K562 (cell line): Measurements from ENCODE around the gene EDDM13. TPM values are rescaled to one million over a fixed set of nuclear protein-coding genes. Genes with fewer than 3 reads are reported as not detected.
A peak's percentile ranks its signal among the peaks of the same experiment; 100 is the strongest.

Experiments
- ARID1B ChIP-seq: fragments of 450-650 bp; IDR thresholded peaks from 2 replicates; pipeline ENCODE4 v1.6.1; 2016; ENCODE audit warnings: antibody characterized with exemption, mild to moderate bottlenecking, inconsistent platforms
- ETV5 ChIP-seq: sonication (generic); formaldehyde crosslinking; IDR thresholded peaks from 2 replicates; pipeline ENCODE4 v1.4.0; 2020; ENCODE audit warnings: low read depth, mild to moderate bottlenecking, missing genetic modification reagents
- FOSL1 ChIP-seq: fragments of 200-800 bp; sonication (Bioruptor generic); conservative IDR thresholded peaks from 2 replicates; pipeline ENCODE4 v1.6.1; 2016; ENCODE audit warnings: missing genetic modification characterization, missing compliant biosample characterization
- GABPB1 ChIP-seq: sonication (generic); formaldehyde crosslinking; IDR thresholded peaks from 2 replicates; pipeline ENCODE4 v1.8.0; 2022; ENCODE audit warnings: mild to moderate bottlenecking, missing genetic modification reagents
- GMEB1 ChIP-seq: fragments of 250-450 bp; sonication (Bioruptor Pico); IDR thresholded peaks from 2 replicates; pipeline ENCODE4 v1.4.0; 2020; ENCODE audit warnings: mild to moderate bottlenecking
- JUNB ChIP-seq: fragments of 450-650 bp; formaldehyde crosslinking; conservative IDR thresholded peaks from 2 replicates; pipeline ENCODE4 v1.4.0; 2020; ENCODE audit warnings: mild to moderate bottlenecking
- MAZ ChIP-seq, 2 experiments: fragments of 450-650 bp in 1 of 2; sonication (generic) in 1 of 2; formaldehyde crosslinking; IDR thresholded peaks in 1 of 2; conservative IDR thresholded peaks in 1 of 2; 2 replicates each; pipeline versions ENCODE4 v1.4.0 to v1.5.0; 2020; ENCODE audit warnings: mild to moderate bottlenecking in 1 of 2, missing genetic modification reagents in 1 of 2
- NBN ChIP-seq: fragments of 450-650 bp; IDR thresholded peaks from 2 replicates; pipeline ENCODE4 v1.6.1; 2016; ENCODE audit warnings: low read depth, mild to moderate bottlenecking
- SAP30 ChIP-seq: fragments of 200-600 bp; sonication (generic); IDR thresholded peaks from 2 replicates; pipeline ENCODE4 v1.6.1; 2012; ENCODE audit warnings: borderline replicate concordance, low read depth, mild to moderate bottlenecking, moderate library complexity, low read length, control low read depth, inconsistent platforms; ENCODE audit not compliant: insufficient read depth, poor library complexity, severe bottlenecking
- STAT6 ChIP-seq: sonication (generic); formaldehyde crosslinking; IDR thresholded peaks from 2 replicates; pipeline ENCODE4 v1.8.1; 2023; ENCODE audit warnings: mild to moderate bottlenecking, missing genetic modification reagents
- TSHZ1 ChIP-seq: fragments of 250-450 bp; sonication (Bioruptor Pico); IDR thresholded peaks from 2 replicates; pipeline ENCODE4 v1.4.0; 2020; ENCODE audit warnings: mild to moderate bottlenecking, moderate library complexity
- ZBTB17 ChIP-seq: fragments of 450-650 bp; formaldehyde crosslinking; IDR thresholded peaks from 2 replicates; pipeline ENCODE4 v1.4.0; 2020; ENCODE audit warnings: mild to moderate bottlenecking
- ZNF644 ChIP-seq: fragments of 200-800 bp; sonication (Bioruptor generic); IDR thresholded peaks from 2 replicates; pipeline ENCODE4 v1.6.1; 2016; ENCODE audit warnings: low read depth, missing genetic modification characterization, missing compliant biosample characterization
- polyA plus RNA-seq, 8 experiments: library from polyadenylated mRNA; depleted of rRNA in 4 of 8; stranded (reverse) in 5 of 8; unstranded in 3 of 8; fragments of >200 nt; fragmentation: Nextera tagmentation in 2 of 8; fragmentation: Illumina TruSeq in 1 of 8; extraction: Ambion mirVana in 2 of 8; extraction: Trizol in 1 of 8; gene quantifications; 2 replicates each; pipeline versions ENCODE4 v1.2.1 to v1.2.3, GENCODE V29; 2011 to 2014; ENCODE audit warnings: inconsistent platforms in 1 of 8, missing spikeins in 1 of 8
- total RNA-seq, 7 experiments: library from RNA; depleted of rRNA in 6 of 7; stranded (reverse); fragments of >200 nt in 6 of 7; fragmentation: Illumina TruSeq in 2 of 7; extraction: Trizol in 2 of 7; gene quantifications; 2 replicates each; pipeline versions ENCODE4 v1.2.1 to v1.2.3, GENCODE V29; 2011 to 2021; ENCODE audit warnings: low replicate concordance in 1 of 7
- TF ChIP-seq, protein P1 (sequence below): fragments of 450-650 bp; IDR thresholded peaks from 2 replicates; pipeline ENCODE4 v1.6.1; 2016; ENCODE audit warnings: borderline replicate concordance
- TF ChIP-seq, protein P2 (sequence below): sonication (generic); formaldehyde crosslinking; IDR thresholded peaks from 2 replicates; pipeline ENCODE4 v1.8.1; 2022; ENCODE audit warnings: missing genetic modification reagents

The EDDM13 gene
- total and polyA plus RNA-seq, 9 of the 15 experiments (the other 6 are each of a cell fraction or from before 2014, with no cell fraction given), result 2.0 to 7.7 (median 4.1) TPM

DNA sequence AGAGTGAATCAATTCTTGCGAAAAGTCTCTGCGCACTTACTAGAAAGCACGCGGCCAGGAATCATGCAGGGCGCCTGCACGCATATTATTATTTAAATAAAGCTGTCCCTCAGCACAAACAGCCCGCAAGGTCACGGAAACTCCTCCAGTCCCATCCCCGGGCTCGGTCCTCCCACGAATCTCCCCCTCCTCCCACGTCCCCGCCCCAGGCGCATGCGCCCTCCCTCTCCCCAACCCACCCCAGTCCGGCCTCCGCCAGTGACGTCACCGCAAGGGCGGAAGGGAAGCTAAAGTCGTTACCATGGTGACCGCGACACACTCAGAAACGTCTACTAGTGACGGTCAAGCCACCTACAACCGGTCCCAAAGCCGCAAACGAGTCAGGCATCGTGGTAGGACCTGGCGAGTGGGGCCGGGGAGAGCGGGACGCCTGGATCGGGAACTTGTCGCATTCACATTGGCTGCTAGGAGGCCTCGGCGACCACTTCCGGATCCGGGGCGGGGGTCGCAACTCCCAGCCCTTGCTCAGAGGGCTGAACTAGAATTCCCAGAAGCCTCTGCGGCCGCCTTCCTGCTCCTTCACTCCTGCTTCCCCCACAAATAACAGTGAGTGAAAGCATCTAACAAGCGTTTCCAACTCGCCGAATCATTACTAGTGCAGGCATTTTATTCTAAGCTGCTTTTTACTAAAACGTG, 42.0 kb downstream of the EDDM13 start, which contains the start of gene ZSCAN5A (continued):
- TF ChIP-seq GMEB1 (CRISPR knock-in tag) (peak; percentile 22; the same call in 1 of the 2 replicates), ARID1B (peak; percentile 49; the same call in 1 of the 2 replicates), TSHZ1 (CRISPR knock-in tag) (no peak), ETV5 (CRISPR knock-in tag) (peak; percentile 59; the same call in 1 of the 2 replicates), ZNF644 (tag) (peak; percentile 68; the same call in 1 of the 2 replicates), NBN (peak; percentile 97), STAT6 (0 out of 2 replicates have a peak, but pooled peaks have one; percentile 30), GABPB1 (CRISPR knock-in tag) (peak; percentile 95), FOSL1 (tag) (peak; percentile 59), MAZ (CRISPR knock-in tag; conservative IDR thresholded peaks at IDR 0.05 in 1 of 2, IDR thresholded peaks at IDR 0.05 in 1 of 2) (peak; percentile 55 to 83), JUNB (CRISPR knock-in tag) (peak; percentile 61; the same call in 1 of the 2 replicates), ZBTB17 (CRISPR knock-in tag) (no peak), SAP30 (peak; percentile 52)
- TF ChIP-seq, protein P1, sequence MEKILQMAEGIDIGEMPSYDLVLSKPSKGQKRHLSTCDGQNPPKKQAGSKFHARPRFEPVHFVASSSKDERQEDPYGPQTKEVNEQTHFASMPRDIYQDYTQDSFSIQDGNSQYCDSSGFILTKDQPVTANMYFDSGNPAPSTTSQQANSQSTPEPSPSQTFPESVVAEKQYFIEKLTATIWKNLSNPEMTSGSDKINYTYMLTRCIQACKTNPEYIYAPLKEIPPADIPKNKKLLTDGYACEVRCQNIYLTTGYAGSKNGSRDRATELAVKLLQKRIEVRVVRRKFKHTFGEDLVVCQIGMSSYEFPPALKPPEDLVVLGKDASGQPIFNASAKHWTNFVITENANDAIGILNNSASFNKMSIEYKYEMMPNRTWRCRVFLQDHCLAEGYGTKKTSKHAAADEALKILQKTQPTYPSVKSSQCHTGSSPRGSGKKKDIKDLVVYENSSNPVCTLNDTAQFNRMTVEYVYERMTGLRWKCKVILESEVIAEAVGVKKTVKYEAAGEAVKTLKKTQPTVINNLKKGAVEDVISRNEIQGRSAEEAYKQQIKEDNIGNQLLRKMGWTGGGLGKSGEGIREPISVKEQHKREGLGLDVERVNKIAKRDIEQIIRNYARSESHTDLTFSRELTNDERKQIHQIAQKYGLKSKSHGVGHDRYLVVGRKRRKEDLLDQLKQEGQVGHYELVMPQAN, result peak; percentile 84; the same call in 1 of the 2 replicates
- TF ChIP-seq, protein P2, sequence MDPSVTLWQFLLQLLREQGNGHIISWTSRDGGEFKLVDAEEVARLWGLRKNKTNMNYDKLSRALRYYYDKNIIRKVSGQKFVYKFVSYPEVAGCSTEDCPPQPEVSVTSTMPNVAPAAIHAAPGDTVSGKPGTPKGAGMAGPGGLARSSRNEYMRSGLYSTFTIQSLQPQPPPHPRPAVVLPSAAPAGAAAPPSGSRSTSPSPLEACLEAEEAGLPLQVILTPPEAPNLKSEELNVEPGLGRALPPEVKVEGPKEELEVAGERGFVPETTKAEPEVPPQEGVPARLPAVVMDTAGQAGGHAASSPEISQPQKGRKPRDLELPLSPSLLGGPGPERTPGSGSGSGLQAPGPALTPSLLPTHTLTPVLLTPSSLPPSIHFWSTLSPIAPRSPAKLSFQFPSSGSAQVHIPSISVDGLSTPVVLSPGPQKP, result no peak
